SK-N-SH treated with all-trans-retinoic acid at 6 μM for 48 hours (cell line): ENCODE results near the gene GCNT2.

Experiments used
- ATAC-seq: fragments of 200-7000 bp; cut with Tn5 transposase; 3 replicates; pipeline ENCODE4 v1.9.1; 2020; ENCODE audit warnings: mild to moderate bottlenecking, moderate library complexity
- BACH2 ChIP-seq: fragments of 250-450 bp; sonication (Bioruptor Pico); IDR thresholded peaks from 2 replicates; pipeline ENCODE4 v1.9.0; 2021; ENCODE audit warnings: mild to moderate bottlenecking, borderline replicate concordance
- ESRRG ChIP-seq: fragments of 250-450 bp; sonication (Bioruptor Pico); IDR thresholded peaks from 2 replicates; pipeline ENCODE4 v1.6.1; 2021; ENCODE audit warnings: mild to moderate bottlenecking
- ISL1 ChIP-seq: fragments of 250-450 bp; sonication (Bioruptor Pico); IDR thresholded peaks from 2 replicates; pipeline ENCODE4 v2.1.2; 2022; ENCODE audit warnings: mild to moderate bottlenecking, moderate library complexity
- OSR1 ChIP-seq: fragments of 250-450 bp; sonication (Bioruptor Pico); IDR thresholded peaks from 2 replicates; pipeline ENCODE4 v1.8.0; 2022; ENCODE audit warnings: moderate library complexity, mild to moderate bottlenecking, inconsistent platforms
- PPARA ChIP-seq: fragments of 250-450 bp; sonication (Bioruptor Pico); IDR thresholded peaks from 2 replicates; pipeline ENCODE4 v1.5.0; 2020; ENCODE audit warnings: mild to moderate bottlenecking, borderline replicate concordance
- RARB ChIP-seq: fragments of 250-450 bp; sonication (Bioruptor Pico); IDR thresholded peaks from 2 replicates; pipeline ENCODE4 v1.8.0; 2021; ENCODE audit warnings: mild to moderate bottlenecking, moderate library complexity
- SNAI2 ChIP-seq: fragments of 250-450 bp; sonication (Bioruptor Pico); IDR thresholded peaks from 2 replicates; pipeline ENCODE4 v1.5.0; 2020; ENCODE audit warnings: mild to moderate bottlenecking, moderate library complexity
- TCF4 ChIP-seq: fragments of 250-450 bp; sonication (Bioruptor Pico); IDR thresholded peaks from 2 replicates; pipeline ENCODE4 v1.8.0; 2021; ENCODE audit warnings: mild to moderate bottlenecking, moderate library complexity, borderline replicate concordance
- TOX ChIP-seq: fragments of 250-450 bp; sonication (Bioruptor Pico); IDR thresholded peaks from 2 replicates; pipeline ENCODE4 v1.8.0; 2021; ENCODE audit warnings: mild to moderate bottlenecking, moderate library complexity, borderline replicate concordance
- ZC3H10 ChIP-seq: fragments of 250-450 bp; sonication (Bioruptor Pico); IDR thresholded peaks from 2 replicates; pipeline ENCODE4 v1.5.1; 2021; ENCODE audit warnings: mild to moderate bottlenecking, moderate library complexity
- ZFP3 ChIP-seq: fragments of 250-450 bp; sonication (Bioruptor Pico); IDR thresholded peaks from 2 replicates; pipeline ENCODE4 v1.5.0; 2020; ENCODE audit warnings: mild to moderate bottlenecking, moderate library complexity
- ZNF565 ChIP-seq: fragments of 450-650 bp; formaldehyde crosslinking; conservative IDR thresholded peaks from 2 replicates; pipeline ENCODE4 v1.5.0; 2020; ENCODE audit warnings: low read depth, mild to moderate bottlenecking, moderate library complexity
- ZNF70 ChIP-seq: fragments of 450-650 bp; formaldehyde crosslinking; IDR thresholded peaks from 2 replicates; pipeline ENCODE4 v1.5.0; 2020; ENCODE audit warnings: mild to moderate bottlenecking, moderate library complexity
- TF ChIP-seq, protein P1 (sequence below): fragments of 250-450 bp; sonication (Bioruptor Pico); IDR thresholded peaks from 2 replicates; pipeline ENCODE4 v1.5.1; 2020; ENCODE audit warnings: low read depth, mild to moderate bottlenecking, moderate library complexity
- TF ChIP-seq, protein P2 (sequence below): fragments of 250-450 bp; sonication (Bioruptor Pico); IDR thresholded peaks from 2 replicates; pipeline ENCODE4 v1.8.0; 2020; ENCODE audit warnings: mild to moderate bottlenecking, moderate library complexity, borderline replicate concordance
- TF ChIP-seq, protein P3 (sequence below): fragments of 250-450 bp; sonication (Bioruptor Pico); IDR thresholded peaks from 2 replicates; pipeline ENCODE4 v1.5.1; 2021; ENCODE audit warnings: mild to moderate bottlenecking, moderate library complexity
- TF ChIP-seq, protein P4 (sequence below): fragments of 250-450 bp; sonication (Bioruptor Pico); IDR thresholded peaks from 2 replicates; pipeline ENCODE4 v1.5.0; 2020; ENCODE audit warnings: mild to moderate bottlenecking, moderate library complexity

Gene GCNT2

DNA sequence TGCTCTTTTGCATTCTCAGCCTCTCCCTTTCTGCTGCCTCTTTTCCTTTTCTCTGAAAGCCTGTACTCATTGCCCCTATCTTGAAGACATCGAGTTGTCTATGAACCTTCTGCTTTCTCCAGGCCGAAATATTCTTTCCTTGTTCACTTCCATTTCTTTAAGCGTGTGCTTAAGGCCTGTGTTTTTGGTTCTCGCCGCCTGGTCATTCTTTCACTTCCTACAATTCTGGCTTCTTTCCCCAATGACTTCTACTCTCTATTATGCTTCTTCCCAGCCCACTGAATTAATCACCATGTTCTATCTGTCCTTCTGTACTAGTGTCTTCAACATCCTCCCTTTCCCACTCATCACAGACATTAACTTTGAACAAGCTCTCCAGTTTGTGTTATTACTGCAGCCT is 103.7 kb downstream of the GCNT2 start:
- no peak for ATAC-seq

DNA sequence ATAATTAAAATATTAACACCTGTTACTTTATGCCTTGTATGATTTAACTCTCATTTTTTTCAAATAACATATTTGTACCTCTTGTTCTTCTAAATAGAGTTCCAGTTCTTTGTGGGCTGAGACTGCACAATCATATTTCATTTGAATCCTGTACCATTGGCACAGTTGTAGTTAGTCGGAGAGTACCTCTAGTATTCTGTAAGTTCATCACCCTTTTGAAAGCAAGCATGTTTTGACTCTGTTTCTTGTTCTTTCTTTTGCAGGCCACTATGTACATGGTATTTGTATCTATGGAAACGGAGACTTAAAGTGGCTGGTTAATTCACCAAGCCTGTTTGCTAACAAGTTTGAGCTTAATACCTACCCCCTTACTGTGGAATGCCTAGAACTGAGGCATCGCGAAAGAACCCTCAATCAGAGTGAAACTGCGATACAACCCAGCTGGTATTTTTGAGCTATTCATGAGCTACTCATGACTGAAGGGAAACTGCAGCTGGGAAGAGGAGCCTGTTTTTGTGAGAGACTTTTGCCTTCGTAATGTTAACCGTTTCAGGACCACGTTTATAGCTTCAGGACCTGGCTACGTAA is 105.1 kb downstream of the GCNT2 start:
- no peak for TF ChIP-seq ESRRG (CRISPR knock-in tag)
- TF ChIP-seq ZNF70 (CRISPR knock-in tag) = no peak
- no peak for TF ChIP-seq RARB (CRISPR knock-in tag)
- no peak for TF ChIP-seq ZNF565 (CRISPR knock-in tag)
- TF ChIP-seq, protein P1, sequence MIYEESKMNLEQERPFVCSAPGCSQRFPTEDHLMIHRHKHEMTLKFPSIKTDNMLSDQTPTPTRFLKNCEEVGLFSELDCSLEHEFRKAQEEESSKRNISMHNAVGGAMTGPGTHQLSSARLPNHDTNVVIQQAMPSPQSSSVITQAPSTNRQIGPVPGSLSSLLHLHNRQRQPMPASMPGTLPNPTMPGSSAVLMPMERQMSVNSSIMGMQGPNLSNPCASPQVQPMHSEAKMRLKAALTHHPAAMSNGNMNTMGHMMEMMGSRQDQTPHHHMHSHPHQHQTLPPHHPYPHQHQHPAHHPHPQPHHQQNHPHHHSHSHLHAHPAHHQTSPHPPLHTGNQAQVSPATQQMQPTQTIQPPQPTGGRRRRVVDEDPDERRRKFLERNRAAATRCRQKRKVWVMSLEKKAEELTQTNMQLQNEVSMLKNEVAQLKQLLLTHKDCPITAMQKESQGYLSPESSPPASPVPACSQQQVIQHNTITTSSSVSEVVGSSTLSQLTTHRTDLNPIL = no peak
- no peak for ATAC-seq

More for the DNA sequence above, 103.7 kb downstream of the GCNT2 start:
- TF ChIP-seq, protein P1 = no peak
- TF ChIP-seq BACH2 (CRISPR knock-in tag) = no peak
- no peak for TF ChIP-seq SNAI2 (CRISPR knock-in tag)
- TF ChIP-seq, protein P2, sequence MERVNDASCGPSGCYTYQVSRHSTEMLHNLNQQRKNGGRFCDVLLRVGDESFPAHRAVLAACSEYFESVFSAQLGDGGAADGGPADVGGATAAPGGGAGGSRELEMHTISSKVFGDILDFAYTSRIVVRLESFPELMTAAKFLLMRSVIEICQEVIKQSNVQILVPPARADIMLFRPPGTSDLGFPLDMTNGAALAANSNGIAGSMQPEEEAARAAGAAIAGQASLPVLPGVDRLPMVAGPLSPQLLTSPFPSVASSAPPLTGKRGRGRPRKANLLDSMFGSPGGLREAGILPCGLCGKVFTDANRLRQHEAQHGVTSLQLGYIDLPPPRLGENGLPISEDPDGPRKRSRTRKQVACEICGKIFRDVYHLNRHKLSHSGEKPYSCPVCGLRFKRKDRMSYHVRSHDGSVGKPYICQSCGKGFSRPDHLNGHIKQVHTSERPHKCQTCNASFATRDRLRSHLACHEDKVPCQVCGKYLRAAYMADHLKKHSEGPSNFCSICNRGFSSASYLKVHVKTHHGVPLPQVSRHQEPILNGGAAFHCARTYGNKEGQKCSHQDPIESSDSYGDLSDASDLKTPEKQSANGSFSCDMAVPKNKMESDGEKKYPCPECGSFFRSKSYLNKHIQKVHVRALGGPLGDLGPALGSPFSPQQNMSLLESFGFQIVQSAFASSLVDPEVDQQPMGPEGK = no peak
- TF ChIP-seq TCF4 (CRISPR knock-in tag) = no peak
- TF ChIP-seq, protein P3, sequence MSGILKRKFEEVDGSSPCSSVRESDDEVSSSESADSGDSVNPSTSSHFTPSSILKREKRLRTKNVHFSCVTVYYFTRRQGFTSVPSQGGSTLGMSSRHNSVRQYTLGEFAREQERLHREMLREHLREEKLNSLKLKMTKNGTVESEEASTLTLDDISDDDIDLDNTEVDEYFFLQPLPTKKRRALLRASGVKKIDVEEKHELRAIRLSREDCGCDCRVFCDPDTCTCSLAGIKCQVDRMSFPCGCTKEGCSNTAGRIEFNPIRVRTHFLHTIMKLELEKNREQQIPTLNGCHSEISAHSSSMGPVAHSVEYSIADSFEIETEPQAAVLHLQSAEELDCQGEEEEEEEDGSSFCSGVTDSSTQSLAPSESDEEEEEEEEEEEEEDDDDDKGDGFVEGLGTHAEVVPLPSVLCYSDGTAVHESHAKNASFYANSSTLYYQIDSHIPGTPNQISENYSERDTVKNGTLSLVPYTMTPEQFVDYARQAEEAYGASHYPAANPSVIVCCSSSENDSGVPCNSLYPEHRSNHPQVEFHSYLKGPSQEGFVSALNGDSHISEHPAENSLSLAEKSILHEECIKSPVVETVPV (CRISPR knock-in tag) = no peak
- no peak for TF ChIP-seq ZFP3 (CRISPR knock-in tag)
- TF ChIP-seq RARB (CRISPR knock-in tag) = no peak

DNA sequence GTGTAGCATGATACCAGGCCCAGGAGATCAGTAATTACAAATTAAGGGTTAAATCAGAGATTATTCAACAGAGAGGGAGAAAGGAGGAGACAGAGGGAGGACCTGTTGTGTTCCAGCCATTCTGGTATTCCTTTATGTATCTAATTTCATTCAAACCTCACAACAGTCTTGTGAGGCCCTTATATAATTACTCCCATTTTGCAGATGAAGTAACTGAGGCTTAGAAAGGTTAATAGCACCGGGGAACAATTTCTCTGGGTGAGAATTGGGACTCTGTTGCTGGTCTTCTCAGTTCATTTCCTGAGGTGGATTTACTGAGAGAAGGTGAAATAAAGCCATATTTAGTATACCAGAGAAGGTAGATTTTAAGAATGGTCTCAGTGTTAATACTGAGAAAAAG is 106.6 kb downstream of the GCNT2 start:
- no peak for TF ChIP-seq PPARA (CRISPR knock-in tag)
- TF ChIP-seq ISL1 (CRISPR knock-in tag) = no peak
- TF ChIP-seq ZC3H10 = no peak
- no peak for TF ChIP-seq TCF4 (CRISPR knock-in tag)
- TF ChIP-seq BACH2 (CRISPR knock-in tag) = no peak
- no peak for TF ChIP-seq ZNF70 (CRISPR knock-in tag)
- TF ChIP-seq, protein P4, sequence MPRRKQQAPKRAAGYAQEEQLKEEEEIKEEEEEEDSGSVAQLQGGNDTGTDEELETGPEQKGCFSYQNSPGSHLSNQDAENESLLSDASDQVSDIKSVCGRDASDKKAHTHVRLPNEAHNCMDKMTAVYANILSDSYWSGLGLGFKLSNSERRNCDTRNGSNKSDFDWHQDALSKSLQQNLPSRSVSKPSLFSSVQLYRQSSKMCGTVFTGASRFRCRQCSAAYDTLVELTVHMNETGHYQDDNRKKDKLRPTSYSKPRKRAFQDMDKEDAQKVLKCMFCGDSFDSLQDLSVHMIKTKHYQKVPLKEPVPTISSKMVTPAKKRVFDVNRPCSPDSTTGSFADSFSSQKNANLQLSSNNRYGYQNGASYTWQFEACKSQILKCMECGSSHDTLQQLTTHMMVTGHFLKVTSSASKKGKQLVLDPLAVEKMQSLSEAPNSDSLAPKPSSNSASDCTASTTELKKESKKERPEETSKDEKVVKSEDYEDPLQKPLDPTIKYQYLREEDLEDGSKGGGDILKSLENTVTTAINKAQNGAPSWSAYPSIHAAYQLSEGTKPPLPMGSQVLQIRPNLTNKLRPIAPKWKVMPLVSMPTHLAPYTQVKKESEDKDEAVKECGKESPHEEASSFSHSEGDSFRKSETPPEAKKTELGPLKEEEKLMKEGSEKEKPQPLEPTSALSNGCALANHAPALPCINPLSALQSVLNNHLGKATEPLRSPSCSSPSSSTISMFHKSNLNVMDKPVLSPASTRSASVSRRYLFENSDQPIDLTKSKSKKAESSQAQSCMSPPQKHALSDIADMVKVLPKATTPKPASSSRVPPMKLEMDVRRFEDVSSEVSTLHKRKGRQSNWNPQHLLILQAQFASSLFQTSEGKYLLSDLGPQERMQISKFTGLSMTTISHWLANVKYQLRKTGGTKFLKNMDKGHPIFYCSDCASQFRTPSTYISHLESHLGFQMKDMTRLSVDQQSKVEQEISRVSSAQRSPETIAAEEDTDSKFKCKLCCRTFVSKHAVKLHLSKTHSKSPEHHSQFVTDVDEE = no peak
- ATAC-seq = no peak

DNA sequence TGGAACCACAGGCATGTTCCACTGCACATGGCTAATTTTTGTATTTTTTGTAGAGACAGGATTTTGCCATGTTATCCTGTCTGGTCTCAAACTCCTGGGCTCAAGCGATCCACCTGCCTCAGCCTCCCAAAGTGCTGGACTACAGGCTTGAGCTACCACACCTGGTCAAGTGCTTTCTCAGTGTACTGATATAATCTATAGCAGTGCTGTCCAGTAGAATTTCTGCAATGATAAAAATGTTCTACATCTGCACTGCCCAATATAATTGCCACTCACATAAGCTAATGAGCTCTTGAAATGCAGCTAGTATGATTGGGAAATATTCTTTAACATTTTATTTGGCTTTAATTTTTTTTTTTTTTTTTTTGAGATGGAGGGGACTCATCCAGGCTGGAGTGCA is 109.0 kb downstream of the GCNT2 start:
- TF ChIP-seq, protein P4 = no peak
- no peak for TF ChIP-seq ZNF70 (CRISPR knock-in tag)
- no peak for TF ChIP-seq ZFP3 (CRISPR knock-in tag)
- no peak for TF ChIP-seq OSR1 (CRISPR knock-in tag)
- no peak for TF ChIP-seq ESRRG (CRISPR knock-in tag)
- TF ChIP-seq, protein P2 = no peak
- TF ChIP-seq TOX = no peak
- no peak for ATAC-seq
